LHCN-M2 (cell line): ENCODE measurements around the gene TMEM185A. TPM values are rescaled to one million over a fixed set of nuclear protein-coding genes. Genes with fewer than 3 reads are reported as not detected.
"Not testable (repeated sequence)": the region's sequence is repeated elsewhere in the genome, so short reads cannot be mapped to it uniquely, and the experiment has no call there.

ENCODE experiments used
- DNase-seq: peaks from one replicate; pipeline ENCODE4 v3.0.0-alpha.2; 2012; ENCODE audit warnings: low read depth
- total RNA-seq: library from RNA; depleted of rRNA; stranded (reverse); fragments of >200 nt; gene quantifications from 2 replicates; pipeline ENCODE4 v1.2.3, GENCODE V29; 2014; rRNA removed

The TMEM185A gene
- total RNA-seq, 1 experiment from 2014 or later: 11.0 TPM

- DNase-seq: not testable (repeated sequence)
These were observed 79.7 kb downstream of the TMEM185A start for GRCh38 chrX:149551939-149552248.

GRCh38 chrX:149551245-149551938, 80.2 kb downstream of the TMEM185A start:
- not testable (repeated sequence) for DNase-seq

- DNase-seq: not testable (repeated sequence)
These were observed 81.1 kb downstream of the TMEM185A start for GRCh38 chrX:149550454-149550853.

DNA sequence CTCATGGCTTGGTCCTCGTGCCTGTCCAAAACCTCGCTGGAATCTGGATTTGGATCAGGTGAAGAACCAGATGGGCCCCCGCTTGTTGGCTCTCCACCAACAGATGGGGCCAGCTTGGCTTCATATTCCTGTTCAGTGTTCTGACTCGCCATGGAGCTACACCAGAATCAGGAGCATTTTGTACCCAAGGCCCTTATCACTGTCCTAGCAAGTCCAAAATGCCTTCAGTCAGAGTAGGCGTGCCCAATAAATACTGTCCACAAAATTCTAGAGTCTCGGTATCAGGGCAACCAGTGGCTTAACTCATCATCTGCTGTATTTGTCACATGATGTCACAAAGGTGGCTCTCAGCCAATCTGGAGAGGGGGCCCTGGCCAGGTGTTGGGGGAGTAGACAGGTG, 81.9 kb downstream of the TMEM185A start, which contains the start of gene HSFX3:
HSFX3 (minus strand) TSS at position 224 of the 400 bp plus-strand sequence; CDS start at position 152, 72 bp downstream.
- not testable (repeated sequence) for DNase-seq

DNA sequence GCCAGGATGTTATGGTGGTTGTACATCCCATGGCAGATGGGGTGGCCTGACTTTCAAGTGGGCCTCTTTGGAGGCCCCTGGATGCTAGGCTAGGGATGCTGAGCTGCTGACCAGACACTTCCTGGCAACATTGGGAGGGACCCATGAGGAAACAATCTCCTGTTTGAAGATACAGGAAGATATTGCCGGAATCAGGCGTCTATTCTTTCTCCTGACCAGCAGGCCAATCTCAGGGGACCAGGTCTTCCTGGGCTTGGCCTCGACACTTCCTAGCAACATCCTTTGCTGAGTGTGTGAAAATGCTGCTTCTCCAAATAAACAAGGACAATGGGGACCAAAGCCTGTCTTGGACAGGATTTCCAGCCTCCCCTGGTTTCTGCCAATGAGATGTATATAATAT, 83.8 kb downstream of the TMEM185A start:
- DNase-seq: not testable (repeated sequence)

DNA sequence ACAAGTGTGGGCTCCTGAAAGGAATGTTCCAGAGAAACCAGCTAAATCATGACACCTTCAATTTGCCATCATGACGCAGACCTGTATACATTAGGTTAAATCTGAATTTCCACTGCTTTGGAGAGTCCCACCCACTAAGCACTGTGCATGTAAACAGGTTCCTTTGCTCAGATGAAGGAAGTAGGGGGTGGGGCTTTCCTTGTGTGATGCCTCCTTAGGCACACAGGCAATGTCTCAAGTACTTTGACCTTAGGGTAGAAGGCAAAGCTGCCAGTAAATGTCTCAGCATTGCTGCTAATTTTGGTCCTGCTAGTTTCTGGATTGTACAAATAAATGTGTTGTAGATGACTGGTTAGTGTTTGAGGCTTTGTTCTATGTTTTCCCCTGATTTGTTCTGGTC, 84.6 kb downstream of the TMEM185A start:
- DNase-seq: not testable (repeated sequence)

Other genes starting within 250 kb of the TMEM185A start
- 54.4 and 60.5 TPM in 2 replicates for gene IDS, start 126.5 kb downstream of the TMEM185A start, total RNA-seq
- gene EOLA1, start 90.8 kb downstream of the TMEM185A start, total RNA-seq: 8.7 and 19.0 TPM in 2 replicates
- gene HSFX3, start 81.9 kb downstream of the TMEM185A start, total RNA-seq: not detected in 2 replicates
- gene MAGEA9B, start 44.3 kb downstream of the TMEM185A start, total RNA-seq: not detected in 2 replicates
- gene HSFX2, start 36.5 kb downstream of the TMEM185A start, total RNA-seq: not detected in 2 replicates
- not detected in 2 replicates for gene MAGEA11, start 80.3 kb upstream of the TMEM185A start, total RNA-seq
- 0.29 TPM in 1 of 2 replicates, not detected in the other for gene HSFX1, start 142.3 kb upstream of the TMEM185A start, total RNA-seq
- not detected in 2 replicates for gene MAGEA9, start 150.1 kb upstream of the TMEM185A start, total RNA-seq
- gene MAGEA8, start 249.4 kb upstream of the TMEM185A start, total RNA-seq: not detected in 2 replicates